H9 (cell line): ENCODE measurements around the gene MRC2. TPM values are rescaled to one million over a fixed set of nuclear protein-coding genes. Genes with fewer than 3 reads are reported as not detected.
A peak's percentile ranks its signal among the peaks of the same experiment; 100 is the strongest.

ENCODE experiments used
- DNase-seq: peaks from one replicate; pipeline ENCODE4 v3.0.0-alpha.2; 2017
- H2AFZ ChIP-seq: one replicate; pipeline ENCODE4 v1.6.1; 2013; ENCODE audit warnings: mild to moderate bottlenecking, low read length, control low read depth, moderate library complexity
- H2AK5ac ChIP-seq: 2 replicates; pipeline ENCODE4 v1.6.1; 2013; ENCODE audit warnings: low read length, control low read depth, mixed read lengths; ENCODE audit not compliant: insufficient read length
- H2BK120ac ChIP-seq: one replicate; pipeline ENCODE4 v1.6.1; 2013; ENCODE audit warnings: low read depth, mild to moderate bottlenecking, low read length, control low read depth, inconsistent platforms; ENCODE audit not compliant: poor library complexity, severe bottlenecking
- H2BK12ac ChIP-seq: 2 replicates; pipeline ENCODE4 v1.6.1; 2013; ENCODE audit warnings: low read length, control low read depth, mixed read lengths, low read depth; ENCODE audit not compliant: insufficient read length
- H2BK15ac ChIP-seq: 2 replicates; pipeline ENCODE4 v1.6.1; 2013; ENCODE audit warnings: low read depth, low read length, control low read depth
- H2BK20ac ChIP-seq: one replicate; pipeline ENCODE4 v1.6.1; 2013; ENCODE audit warnings: low read depth, mild to moderate bottlenecking, low read length, control low read depth, inconsistent platforms; ENCODE audit not compliant: poor library complexity, severe bottlenecking
- H2BK5ac ChIP-seq: 2 replicates; pipeline ENCODE4 v1.6.1; 2013; ENCODE audit warnings: low read length, control low read depth, mixed read lengths; ENCODE audit not compliant: insufficient read length
- H3K14ac ChIP-seq: 2 replicates; pipeline ENCODE4 v1.6.1; 2013; ENCODE audit warnings: low read length, control low read depth; ENCODE audit not compliant: insufficient read depth
- H3K18ac ChIP-seq: 2 replicates; pipeline ENCODE4 v1.6.1; 2013; ENCODE audit warnings: low read depth, mild to moderate bottlenecking, mixed read lengths, low read length, control low read depth; ENCODE audit not compliant: insufficient read length
- H3K23ac ChIP-seq: 2 replicates; pipeline ENCODE4 v1.6.1; 2013; ENCODE audit warnings: low read length, control low read depth, mixed read lengths, low read depth; ENCODE audit not compliant: insufficient read length
- H3K23me2 ChIP-seq: 2 replicates; pipeline ENCODE4 v1.6.1; 2013; ENCODE audit warnings: low read depth, mild to moderate bottlenecking, mixed read lengths, low read length, control low read depth; ENCODE audit not compliant: insufficient read length, poor library complexity, severe bottlenecking
- H3K27ac ChIP-seq: 2 replicates; pipeline ENCODE4 v1.5.1; 2013; ENCODE audit warnings: low read length, control low read depth, mixed read lengths, low read depth; ENCODE audit not compliant: insufficient read length
- H3K27me3 ChIP-seq: 2 replicates; pipeline ENCODE4 v1.6.1; 2013; ENCODE audit warnings: low read length, control low read depth, inconsistent platforms; ENCODE audit not compliant: insufficient read depth
- H3K4ac ChIP-seq: 2 replicates; pipeline ENCODE4 v1.6.1; 2013; ENCODE audit warnings: low read depth, mild to moderate bottlenecking, control low read depth, inconsistent platforms, low read length, moderate library complexity
- H3K4me1 ChIP-seq: 2 replicates; pipeline ENCODE4 v1.6.1; 2013; ENCODE audit warnings: low read length, control low read depth, inconsistent platforms; ENCODE audit not compliant: insufficient read depth
- H3K4me2 ChIP-seq: 2 replicates; pipeline ENCODE4 v1.6.1; 2013; ENCODE audit warnings: low read length, control low read depth, mixed read lengths; ENCODE audit not compliant: insufficient read length, insufficient read depth
- H3K56ac ChIP-seq: 2 replicates; pipeline ENCODE4 v1.6.1; 2013; ENCODE audit warnings: low read depth, mild to moderate bottlenecking, mixed read lengths, low read length, control low read depth; ENCODE audit not compliant: insufficient read length
- H3K79me1 ChIP-seq: 2 replicates; pipeline ENCODE4 v1.6.1; 2013; ENCODE audit warnings: low read depth, mild to moderate bottlenecking, moderate library complexity, low read length, control low read depth, inconsistent platforms; ENCODE audit not compliant: insufficient read depth, poor library complexity, severe bottlenecking
- H3K79me2 ChIP-seq: 2 replicates; pipeline ENCODE4 v1.6.1; 2013; ENCODE audit warnings: low read length, control low read depth, inconsistent platforms; ENCODE audit not compliant: insufficient read depth
- H3K9ac ChIP-seq: 2 replicates; pipeline ENCODE4 v1.6.1; 2013; ENCODE audit warnings: low read length, control low read depth, mixed read lengths; ENCODE audit not compliant: insufficient read length; ENCODE audit errors: extremely low read depth
- H3K9me3 ChIP-seq: one replicate; pipeline ENCODE4 v1.6.1; 2013; ENCODE audit warnings: low read depth, low read length, inconsistent platforms; ENCODE audit not compliant: control insufficient read depth
- H3T11ph ChIP-seq: one replicate; pipeline ENCODE4 v1.6.1; 2013; ENCODE audit warnings: mild to moderate bottlenecking, low read length, control low read depth, inconsistent platforms
- H4K20me1 ChIP-seq: one replicate; pipeline ENCODE4 v1.6.1; 2013; ENCODE audit not compliant: control insufficient read depth, insufficient read length, insufficient read depth
- H4K5ac ChIP-seq: 2 replicates; pipeline ENCODE4 v1.6.1; 2013; ENCODE audit warnings: low read depth, mild to moderate bottlenecking, mixed read lengths, low read length, control low read depth; ENCODE audit not compliant: insufficient read length
- H4K8ac ChIP-seq: replicated peaks from 2 replicates; pipeline ENCODE4 v1.6.1; 2013; ENCODE audit warnings: low read length, control low read depth, mixed read lengths, low read depth; ENCODE audit not compliant: insufficient read length
- H4K91ac ChIP-seq: 2 replicates; pipeline ENCODE4 v1.6.1; 2013; ENCODE audit warnings: low read depth, mild to moderate bottlenecking, moderate library complexity, mixed read lengths, low read length, control low read depth; ENCODE audit not compliant: insufficient read length
- H3K27ac Mint-ChIP-seq, 3 experiments: 2 replicates in 2 of 3; 3 replicates in 1 of 3; pipeline ENCODE4 v1.8.0; 2020 to 2021; ENCODE audit warnings: mixed read lengths in 3 of 3, mild to moderate bottlenecking in 1 of 3, moderate library complexity in 1 of 3
- H3K27me3 Mint-ChIP-seq: 2 replicates; pipeline ENCODE4 v1.8.0; 2021; ENCODE audit warnings: low read depth, mild to moderate bottlenecking, moderate library complexity, mixed read lengths
- H3K36me3 Mint-ChIP-seq, 3 experiments: 2 replicates in 2 of 3; 3 replicates in 1 of 3; pipeline ENCODE4 v1.8.0; 2020 to 2021; ENCODE audit warnings: low read depth in 3 of 3, mixed read lengths in 3 of 3; ENCODE audit not compliant: insufficient read depth in 1 of 3
- H3K4me1 Mint-ChIP-seq, 2 experiments: 2 replicates each; pipeline ENCODE4 v1.8.0; 2020; ENCODE audit warnings: mixed read lengths in 2 of 2
- H3K4me3 Mint-ChIP-seq, 2 experiments: 2 replicates in 1 of 2; 3 replicates in 1 of 2; pipeline ENCODE4 v1.8.0; 2020 to 2021; ENCODE audit warnings: mild to moderate bottlenecking in 2 of 2, mixed read lengths in 2 of 2, moderate library complexity in 1 of 2
- H3K9me3 Mint-ChIP-seq, 2 experiments: 2 replicates in 1 of 2; 3 replicates in 1 of 2; pipeline ENCODE4 v1.8.0; 2020; ENCODE audit warnings: mild to moderate bottlenecking in 2 of 2, mixed read lengths in 2 of 2, moderate library complexity in 1 of 2
- WGBS: extraction: QIAGEN DNeasy Blood & Tissue Kit; methylation state at CpG from one replicate; pipeline ENCODE4 v1.1.7; 2013; ENCODE audit warnings: missing lambda C conversion rate, low lambda C conversion rate, mixed read lengths; ENCODE audit not compliant: insufficient read length; ENCODE audit errors: extremely low coverage; 5-methylcytosine and 5-hydroxymethylcytosine counted together
- total RNA-seq: library from RNA; stranded (reverse); gene quantifications from 2 replicates; pipeline ENCODE4 v1.2.1, GENCODE V29; 2021
- TF ChIP-seq, protein P1 (sequence below): fragments of 200-600 bp; sonication (generic); conservative IDR thresholded peaks from 3 replicates; pipeline ENCODE4 v1.8.0; 2021; ENCODE audit warnings: antibody characterized with exemption, mild to moderate bottlenecking

MRC2 gene
- total RNA-seq, 1 experiment from 2014 or later = 18.7 TPM

DNA sequence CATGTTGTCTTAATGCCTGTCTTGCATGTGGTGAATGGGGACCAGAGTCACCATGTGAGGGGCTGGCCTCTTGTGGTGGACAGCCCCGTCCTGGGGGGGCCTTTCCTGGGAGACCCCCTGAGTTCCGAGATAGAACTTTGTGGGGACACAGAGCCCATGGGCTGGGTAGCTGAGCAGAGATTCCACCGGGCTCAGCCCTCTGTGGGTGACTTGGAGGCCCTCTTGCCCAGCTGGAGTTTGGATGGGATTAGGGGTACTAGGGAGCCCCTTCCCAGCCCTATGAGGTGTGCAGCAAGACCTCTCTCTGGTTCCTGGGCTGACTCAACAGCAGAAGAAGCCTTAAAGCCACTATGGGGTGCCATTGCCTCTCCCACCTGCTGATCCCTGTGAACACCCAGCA lies 38.1 kb downstream of the MRC2 start:
- Histone ChIP-seq H3K18ac (no peak overlapping the region), H3K79me2 (no peaks in the 10 kb centered on the region), H2BK15ac (no peak overlapping the region), H4K91ac (no peak overlapping the region), H3T11ph (no peak overlapping the region), H3K27me3 (no peaks in the 10 kb centered on the region), H3K23me2 (no peaks in the 10 kb centered on the region), H3K23ac (no peak overlapping the region), H2BK12ac (no peak overlapping the region), H3K79me1 (no peaks in the 10 kb centered on the region), H2AFZ (no peak overlapping the region), H3K27ac (no peak overlapping the region), H3K4me1 (no peaks in the 10 kb centered on the region), H3K4me2 (no peak overlapping the region), H3K56ac (no peak overlapping the region), H2BK20ac (no peak overlapping the region), H3K9ac (no peak overlapping the region), H3K14ac (no peak overlapping the region), H3K9me3 (no peaks in the 10 kb centered on the region), H4K8ac (no peak overlapping the region), H4K20me1 (no peaks in the 10 kb centered on the region), H3K4ac (no peak overlapping the region), H2AK5ac (no peak overlapping the region), H4K5ac (no peak overlapping the region), H2BK5ac (no peak overlapping the region), H2BK120ac (no peak overlapping the region)
- Mint-ChIP-seq H3K9me3 (peaks cover 7 to 8% of the 10 kb centered on the region in 2 experiments), H3K27me3 (no peaks in the 10 kb centered on the region), H3K36me3 (peaks cover 0 to 13% (median 4%) of the 10 kb centered on the region in 3 experiments; a peak in 5 of 7 replicates), H3K4me3 (no peak overlapping the region), H3K27ac (0 out of 7 replicates have a peak overlapping the region, but pooled peaks of 1 of the 3 experiments have one; percentile 15), H3K4me1 (peaks cover 8 to 10% of the 10 kb centered on the region in 2 experiments; a peak in 3 of 4 replicates)
- no CpG with 5 or more reads among the region's 3 CpGs for WGBS
- TF ChIP-seq, protein P1, sequence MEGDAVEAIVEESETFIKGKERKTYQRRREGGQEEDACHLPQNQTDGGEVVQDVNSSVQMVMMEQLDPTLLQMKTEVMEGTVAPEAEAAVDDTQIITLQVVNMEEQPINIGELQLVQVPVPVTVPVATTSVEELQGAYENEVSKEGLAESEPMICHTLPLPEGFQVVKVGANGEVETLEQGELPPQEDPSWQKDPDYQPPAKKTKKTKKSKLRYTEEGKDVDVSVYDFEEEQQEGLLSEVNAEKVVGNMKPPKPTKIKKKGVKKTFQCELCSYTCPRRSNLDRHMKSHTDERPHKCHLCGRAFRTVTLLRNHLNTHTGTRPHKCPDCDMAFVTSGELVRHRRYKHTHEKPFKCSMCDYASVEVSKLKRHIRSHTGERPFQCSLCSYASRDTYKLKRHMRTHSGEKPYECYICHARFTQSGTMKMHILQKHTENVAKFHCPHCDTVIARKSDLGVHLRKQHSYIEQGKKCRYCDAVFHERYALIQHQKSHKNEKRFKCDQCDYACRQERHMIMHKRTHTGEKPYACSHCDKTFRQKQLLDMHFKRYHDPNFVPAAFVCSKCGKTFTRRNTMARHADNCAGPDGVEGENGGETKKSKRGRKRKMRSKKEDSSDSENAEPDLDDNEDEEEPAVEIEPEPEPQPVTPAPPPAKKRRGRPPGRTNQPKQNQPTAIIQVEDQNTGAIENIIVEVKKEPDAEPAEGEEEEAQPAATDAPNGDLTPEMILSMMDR = no peak
- no peak for DNase-seq
